Activated naive CD4-positive, alpha-beta T cell treated with anti-CD3 and anti-CD28 coated beads for 36 hours (primary cell): ENCODE measurements around the gene NCKAP5. TPM values are rescaled to one million over a fixed set of nuclear protein-coding genes. Genes with fewer than 3 reads are reported as not detected.

Experiments used
- CTCF ChIA-PET: fragments of 350-600 bp; sonication (Branson Sonifier 250); formaldehyde crosslinking; loops from one replicate; lab custom pipeline; 2021; ENCODE audit warnings: antibody characterized with exemption; lab: Charles Lee
- DNase-seq: peaks from one replicate; pipeline ENCODE4 v3.0.0-alpha.2; 2020
- H3K27ac Mint-ChIP-seq: one replicate; pipeline ENCODE4 v1.8.0; 2021; ENCODE audit warnings: mild to moderate bottlenecking, mixed read lengths
- H3K27me3 Mint-ChIP-seq: one replicate; pipeline ENCODE4 v1.8.0; 2021; ENCODE audit warnings: low read depth, mixed read lengths
- H3K36me3 Mint-ChIP-seq: one replicate; pipeline ENCODE4 v1.8.0; 2021; ENCODE audit warnings: low read depth, mixed read lengths
- H3K4me1 Mint-ChIP-seq: one replicate; pipeline ENCODE4 v1.8.0; 2021; ENCODE audit warnings: low read depth, mixed read lengths
- H3K4me3 Mint-ChIP-seq: one replicate; pipeline ENCODE4 v1.8.0; 2021; ENCODE audit warnings: mild to moderate bottlenecking, moderate library complexity, mixed read lengths
- H3K9me3 Mint-ChIP-seq: one replicate; pipeline ENCODE4 v1.8.0; 2021; ENCODE audit warnings: mixed read lengths
- intact Hi-C: fragments of 100-400 bp; cut with micrococcal nuclease; formaldehyde crosslinking; loops from one replicate; pipeline ENCODE4 v1.15.1; 2023
- total RNA-seq, 2 experiments: library from RNA; stranded (reverse); gene quantifications; one replicate each; pipeline ENCODE4 v1.2.3, GENCODE V29; 2021

NCKAP5 gene
- total RNA-seq, 2 experiments from 2014 or later = not detected

GRCh38 chr2:133266041-133266925 is 302.0 kb downstream of the NCKAP5 start:
- CTCF ChIA-PET = no interaction called here
- Mint-ChIP-seq H3K27ac (no peak overlapping the region), H3K27me3 (peaks cover 16% of the 10 kb centered on the region), H3K36me3 (peaks cover 1% of the 10 kb centered on the region), H3K4me1 (no peaks in the 10 kb centered on the region), H3K9me3 (no peaks in the 10 kb centered on the region), H3K4me3 (no peak overlapping the region)
- no peak for DNase-seq
- intact Hi-C loops = no loop called here

GRCh38 chr2:133265432-133265949 is 302.8 kb downstream of the NCKAP5 start:
- peaks cover 1% of the 10 kb centered on the region for H3K36me3 Mint-ChIP-seq
- intact Hi-C loops = no loop called here
- no peak overlapping the region for H3K27ac Mint-ChIP-seq
- peaks cover 16% of the 10 kb centered on the region for H3K27me3 Mint-ChIP-seq
- DNase-seq = no peak
- no peaks in the 10 kb centered on the region for H3K9me3 Mint-ChIP-seq
- no peak overlapping the region for H3K4me3 Mint-ChIP-seq
- no peaks in the 10 kb centered on the region for H3K4me1 Mint-ChIP-seq
- CTCF ChIA-PET = no interaction called here

- Mint-ChIP-seq H3K36me3 (peaks cover 1% of the 10 kb centered on the region), H3K4me3 (no peak overlapping the region), H3K4me1 (no peaks in the 10 kb centered on the region), H3K9me3 (no peaks in the 10 kb centered on the region), H3K27ac (no peak overlapping the region), H3K27me3 (peaks cover 16% of the 10 kb centered on the region)
- no peak for DNase-seq
- intact Hi-C loops = no loop called here
- CTCF ChIA-PET = no interaction called here
These were observed 303.3 kb downstream of the NCKAP5 start for GRCh38 chr2:133264989-133265401.

GRCh38 chr2:133262893-133263292 is 305.4 kb downstream of the NCKAP5 start:
- H3K36me3 Mint-ChIP-seq = peaks cover 1% of the 10 kb centered on the region
- intact Hi-C loops = no loop called here
- H3K27me3 Mint-ChIP-seq = peaks cover 18% of the 10 kb centered on the region
- no peaks in the 10 kb centered on the region for H3K4me1 Mint-ChIP-seq
- peaks cover 2% of the 10 kb centered on the region for H3K9me3 Mint-ChIP-seq
- DNase-seq = no peak
- H3K4me3 Mint-ChIP-seq = no peak overlapping the region
- CTCF ChIA-PET = no interaction called here
- no peak overlapping the region for H3K27ac Mint-ChIP-seq

GRCh38 chr2:133255360-133255759 is 312.9 kb downstream of the NCKAP5 start:
- Mint-ChIP-seq H3K27ac (no peak overlapping the region), H3K27me3 (peaks cover 3% of the 10 kb centered on the region), H3K4me1 (no peaks in the 10 kb centered on the region), H3K36me3 (no peaks in the 10 kb centered on the region), H3K4me3 (no peak overlapping the region), H3K9me3 (peaks cover 2% of the 10 kb centered on the region)
- intact Hi-C loops = no loop called here
- no peak for DNase-seq
- CTCF ChIA-PET = no interaction called here

GRCh38 chr2:133253793-133254192 is 314.5 kb downstream of the NCKAP5 start:
- no peak for DNase-seq
- Mint-ChIP-seq H3K9me3 (no peaks in the 10 kb centered on the region), H3K4me1 (no peaks in the 10 kb centered on the region), H3K36me3 (no peaks in the 10 kb centered on the region), H3K4me3 (no peak overlapping the region), H3K27ac (no peak overlapping the region), H3K27me3 (no peaks in the 10 kb centered on the region)
- intact Hi-C loops = no loop called here
- CTCF ChIA-PET = no interaction called here

GRCh38 chr2:133252780-133253355 is 315.4 kb downstream of the NCKAP5 start:
- Mint-ChIP-seq H3K27me3 (no peaks in the 10 kb centered on the region), H3K27ac (no peak overlapping the region), H3K4me3 (no peak overlapping the region), H3K9me3 (no peaks in the 10 kb centered on the region), H3K4me1 (no peaks in the 10 kb centered on the region), H3K36me3 (no peaks in the 10 kb centered on the region)
- CTCF ChIA-PET = no interaction called here
- intact Hi-C loops = no loop called here
- no peak for DNase-seq

- Mint-ChIP-seq H3K27ac (no peak overlapping the region), H3K36me3 (no peaks in the 10 kb centered on the region), H3K9me3 (no peaks in the 10 kb centered on the region), H3K4me1 (no peaks in the 10 kb centered on the region), H3K4me3 (no peak overlapping the region), H3K27me3 (no peaks in the 10 kb centered on the region)
- intact Hi-C loops = no loop called here
- CTCF ChIA-PET = no interaction called here
- DNase-seq = no peak
These were observed 318.9 kb downstream of the NCKAP5 start for GRCh38 chr2:133249362-133249761.

- no peak for DNase-seq
- CTCF ChIA-PET = no interaction called here
- no peaks in the 10 kb centered on the region for H3K36me3 Mint-ChIP-seq
- no peak overlapping the region for H3K27ac Mint-ChIP-seq
- no peaks in the 10 kb centered on the region for H3K4me1 Mint-ChIP-seq
- intact Hi-C loops = no loop called here
- no peaks in the 10 kb centered on the region for H3K9me3 Mint-ChIP-seq
- no peak overlapping the region for H3K4me3 Mint-ChIP-seq
- no peaks in the 10 kb centered on the region for H3K27me3 Mint-ChIP-seq
These were observed 320.0 kb downstream of the NCKAP5 start for GRCh38 chr2:133248264-133248663.

GRCh38 chr2:133247631-133248030 is 320.6 kb downstream of the NCKAP5 start:
- CTCF ChIA-PET = no interaction called here
- no peaks in the 10 kb centered on the region for H3K9me3 Mint-ChIP-seq
- H3K36me3 Mint-ChIP-seq = no peaks in the 10 kb centered on the region
- H3K4me1 Mint-ChIP-seq = no peaks in the 10 kb centered on the region
- no peaks in the 10 kb centered on the region for H3K27me3 Mint-ChIP-seq
- no peak overlapping the region for H3K27ac Mint-ChIP-seq
- intact Hi-C loops = no loop called here
- no peak overlapping the region for H3K4me3 Mint-ChIP-seq
- no peak for DNase-seq

GRCh38 chr2:133241224-133241571 is 327.1 kb downstream of the NCKAP5 start:
- DNase-seq = no peak
- no peaks in the 10 kb centered on the region for H3K9me3 Mint-ChIP-seq
- intact Hi-C loops = no loop called here
- no peak overlapping the region for H3K27ac Mint-ChIP-seq
- no peaks in the 10 kb centered on the region for H3K36me3 Mint-ChIP-seq
- H3K4me3 Mint-ChIP-seq = no peak overlapping the region
- CTCF ChIA-PET = no interaction called here
- no peaks in the 10 kb centered on the region for H3K4me1 Mint-ChIP-seq
- H3K27me3 Mint-ChIP-seq = no peaks in the 10 kb centered on the region

GRCh38 chr2:133240491-133241223 is 327.6 kb downstream of the NCKAP5 start:
- Mint-ChIP-seq H3K27ac (no peak overlapping the region), H3K27me3 (no peaks in the 10 kb centered on the region), H3K4me3 (no peak overlapping the region), H3K9me3 (no peaks in the 10 kb centered on the region), H3K4me1 (no peaks in the 10 kb centered on the region), H3K36me3 (no peaks in the 10 kb centered on the region)
- DNase-seq = no peak
- CTCF ChIA-PET = no interaction called here
- intact Hi-C loops = no loop called here
